Stimulated activated CD8-positive, alpha-beta memory T cell treated with anti-CD3 and anti-CD28 coated beads, Interleukin-4, amount 100 ng/mL, for 4 hours (primary cell): ENCODE measurements around the gene SCNN1G.

ENCODE experiments used
- DNase-seq, 2 donors: peaks; one replicate each; pipeline ENCODE4 v3.0.0-alpha.2; 2020; ENCODE audit warnings: low read depth in 2 of 2, low spot score in 1 of 2

The SCNN1G gene

GRCh38 chr16:23195366-23195978 lies 12.9 kb downstream of the SCNN1G start:
- DNase-seq: no peak

- DNase-seq: no peak
These were observed 14.0 kb downstream of the SCNN1G start for GRCh38 chr16:23196539-23196938.

GRCh38 chr16:23202166-23202565 lies 19.6 kb downstream of the SCNN1G start:
- DNase-seq: no peak

GRCh38 chr16:23206986-23207385 lies 24.4 kb downstream of the SCNN1G start:
- no peak for DNase-seq

- DNase-seq: no peak
These were observed 24.9 kb downstream of the SCNN1G start for GRCh38 chr16:23207485-23207884.

- DNase-seq: no peak
These were observed 27.1 kb downstream of the SCNN1G start for GRCh38 chr16:23209606-23210005.

- DNase-seq: no peak
These were observed 31.3 kb downstream of the SCNN1G start for GRCh38 chr16:23213831-23214230.

- no peak for DNase-seq
These were observed 32.3 kb downstream of the SCNN1G start for GRCh38 chr16:23214796-23215195.

- DNase-seq: no peak
These were observed 32.9 kb downstream of the SCNN1G start for GRCh38 chr16:23215435-23215834.

GRCh38 chr16:23216658-23217246 lies 34.2 kb downstream of the SCNN1G start:
- DNase-seq: no peak

- DNase-seq: no peak
These were observed 35.1 kb downstream of the SCNN1G start for GRCh38 chr16:23217646-23218045.

GRCh38 chr16:23222929-23223328 lies 40.4 kb downstream of the SCNN1G start:
- DNase-seq: no peak

- no peak for DNase-seq
These were observed 40.8 kb downstream of the SCNN1G start for GRCh38 chr16:23223368-23223767.

- no peak for DNase-seq
These were observed 42.6 kb downstream of the SCNN1G start for GRCh38 chr16:23225109-23225508.

GRCh38 chr16:23225634-23226033 lies 43.1 kb downstream of the SCNN1G start:
- no peak for DNase-seq

GRCh38 chr16:23227529-23227928 lies 45.0 kb downstream of the SCNN1G start:
- DNase-seq: no peak

- DNase-seq: no peak
These were observed 47.2 kb downstream of the SCNN1G start for GRCh38 chr16:23229714-23230113.

- no peak for DNase-seq
These were observed 50.3 kb downstream of the SCNN1G start for GRCh38 chr16:23232806-23233205.

- DNase-seq: no peak
These were observed 52.6 kb downstream of the SCNN1G start for GRCh38 chr16:23235176-23235575.

GRCh38 chr16:23236983-23237382 lies 54.4 kb downstream of the SCNN1G start:
- DNase-seq: no peak

- no peak for DNase-seq
These were observed 58.4 kb downstream of the SCNN1G start for GRCh38 chr16:23240994-23241393.

- DNase-seq: no peak
These were observed 61.6 kb downstream of the SCNN1G start for GRCh38 chr16:23244122-23244521.

GRCh38 chr16:23245268-23245667 lies 62.7 kb downstream of the SCNN1G start:
- no peak for DNase-seq
